ENCODE data around the gene MT1B. TPM values are rescaled to one million over a fixed set of nuclear protein-coding genes. Genes with fewer than 3 reads are reported as not detected.

Gene MT1B
- total and polyA plus RNA-seq, 9 of the 15 experiments (the other 6 are each of a cell fraction or from before 2014, with no cell fraction given) = not detected

- TF ChIP-seq GATA2 (CRISPR knock-in tag; IDR thresholded peaks at IDR 0.05) (no peak), RAD21 (CRISPR knock-in tag; conservative IDR thresholded peaks at IDR 0.05 in 1 of 2, IDR thresholded peaks at IDR 0.05 in 1 of 2) (peak; percentile 60 to 76), SPI1 (IDR thresholded peaks at IDR 0.05; ENCODE audit: borderline replicate concordance, low read depth, low read length) (peak; percentile 56; the same call in 1 of the 2 replicates), CEBPZ (IDR thresholded peaks at IDR 0.05; ENCODE audit: borderline replicate concordance, low read depth, low read length) (no peak)
- TF ChIP-seq, protein P1, sequence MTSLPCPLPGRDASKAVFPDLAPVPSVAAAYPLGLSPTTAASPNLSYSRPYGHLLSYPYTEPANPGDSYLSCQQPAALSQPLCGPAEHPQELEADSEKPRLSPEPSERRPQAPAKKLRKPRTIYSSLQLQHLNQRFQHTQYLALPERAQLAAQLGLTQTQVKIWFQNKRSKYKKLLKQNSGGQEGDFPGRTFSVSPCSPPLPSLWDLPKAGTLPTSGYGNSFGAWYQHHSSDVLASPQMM (CRISPR knock-in tag; IDR thresholded peaks at IDR 0.05) = no peak
- TF ChIP-seq, protein P2, sequence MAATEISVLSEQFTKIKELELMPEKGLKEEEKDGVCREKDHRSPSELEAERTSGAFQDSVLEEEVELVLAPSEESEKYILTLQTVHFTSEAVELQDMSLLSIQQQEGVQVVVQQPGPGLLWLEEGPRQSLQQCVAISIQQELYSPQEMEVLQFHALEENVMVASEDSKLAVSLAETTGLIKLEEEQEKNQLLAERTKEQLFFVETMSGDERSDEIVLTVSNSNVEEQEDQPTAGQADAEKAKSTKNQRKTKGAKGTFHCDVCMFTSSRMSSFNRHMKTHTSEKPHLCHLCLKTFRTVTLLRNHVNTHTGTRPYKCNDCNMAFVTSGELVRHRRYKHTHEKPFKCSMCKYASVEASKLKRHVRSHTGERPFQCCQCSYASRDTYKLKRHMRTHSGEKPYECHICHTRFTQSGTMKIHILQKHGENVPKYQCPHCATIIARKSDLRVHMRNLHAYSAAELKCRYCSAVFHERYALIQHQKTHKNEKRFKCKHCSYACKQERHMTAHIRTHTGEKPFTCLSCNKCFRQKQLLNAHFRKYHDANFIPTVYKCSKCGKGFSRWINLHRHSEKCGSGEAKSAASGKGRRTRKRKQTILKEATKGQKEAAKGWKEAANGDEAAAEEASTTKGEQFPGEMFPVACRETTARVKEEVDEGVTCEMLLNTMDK (IDR thresholded peaks at IDR 0.05; ENCODE audit: borderline replicate concordance, insufficient read depth, low read depth, low read length, poor library complexity, severe bottlenecking) = peak; percentile 52
These were observed 22.2 kb downstream of the MT1B start (continued) for GRCh38 chr16:56673921-56674320.
